H9 (cell line): ENCODE measurements around the gene CRACR2B. TPM values are rescaled to one million over a fixed set of nuclear protein-coding genes. Genes with fewer than 3 reads are reported as not detected.

Experiments
- DNase-seq: peaks from one replicate; pipeline ENCODE4 v3.0.0-alpha.2; 2017
- H2AFZ ChIP-seq: one replicate; pipeline ENCODE4 v1.6.1; 2013; ENCODE audit warnings: mild to moderate bottlenecking, low read length, control low read depth, moderate library complexity
- H2AK5ac ChIP-seq: 2 replicates; pipeline ENCODE4 v1.6.1; 2013; ENCODE audit warnings: low read length, control low read depth, mixed read lengths; ENCODE audit not compliant: insufficient read length
- H2BK120ac ChIP-seq: one replicate; pipeline ENCODE4 v1.6.1; 2013; ENCODE audit warnings: low read depth, mild to moderate bottlenecking, low read length, control low read depth, inconsistent platforms; ENCODE audit not compliant: poor library complexity, severe bottlenecking
- H2BK12ac ChIP-seq: 2 replicates; pipeline ENCODE4 v1.6.1; 2013; ENCODE audit warnings: low read length, control low read depth, mixed read lengths, low read depth; ENCODE audit not compliant: insufficient read length
- H2BK15ac ChIP-seq: 2 replicates; pipeline ENCODE4 v1.6.1; 2013; ENCODE audit warnings: low read depth, low read length, control low read depth
- H2BK20ac ChIP-seq: one replicate; pipeline ENCODE4 v1.6.1; 2013; ENCODE audit warnings: low read depth, mild to moderate bottlenecking, low read length, control low read depth, inconsistent platforms; ENCODE audit not compliant: poor library complexity, severe bottlenecking
- H2BK5ac ChIP-seq: 2 replicates; pipeline ENCODE4 v1.6.1; 2013; ENCODE audit warnings: low read length, control low read depth, mixed read lengths; ENCODE audit not compliant: insufficient read length
- H3K14ac ChIP-seq: 2 replicates; pipeline ENCODE4 v1.6.1; 2013; ENCODE audit warnings: low read length, control low read depth; ENCODE audit not compliant: insufficient read depth
- H3K18ac ChIP-seq: 2 replicates; pipeline ENCODE4 v1.6.1; 2013; ENCODE audit warnings: low read depth, mild to moderate bottlenecking, mixed read lengths, low read length, control low read depth; ENCODE audit not compliant: insufficient read length
- H3K23ac ChIP-seq: 2 replicates; pipeline ENCODE4 v1.6.1; 2013; ENCODE audit warnings: low read length, control low read depth, mixed read lengths, low read depth; ENCODE audit not compliant: insufficient read length
- H3K23me2 ChIP-seq: 2 replicates; pipeline ENCODE4 v1.6.1; 2013; ENCODE audit warnings: low read depth, mild to moderate bottlenecking, mixed read lengths, low read length, control low read depth; ENCODE audit not compliant: insufficient read length, poor library complexity, severe bottlenecking
- H3K27ac ChIP-seq: 2 replicates; pipeline ENCODE4 v1.5.1; 2013; ENCODE audit warnings: low read length, control low read depth, mixed read lengths, low read depth; ENCODE audit not compliant: insufficient read length
- H3K27me3 ChIP-seq: 2 replicates; pipeline ENCODE4 v1.6.1; 2013; ENCODE audit warnings: low read length, control low read depth, inconsistent platforms; ENCODE audit not compliant: insufficient read depth
- H3K4ac ChIP-seq: 2 replicates; pipeline ENCODE4 v1.6.1; 2013; ENCODE audit warnings: low read depth, mild to moderate bottlenecking, control low read depth, inconsistent platforms, low read length, moderate library complexity
- H3K4me1 ChIP-seq: 2 replicates; pipeline ENCODE4 v1.6.1; 2013; ENCODE audit warnings: low read length, control low read depth, inconsistent platforms; ENCODE audit not compliant: insufficient read depth
- H3K4me2 ChIP-seq: 2 replicates; pipeline ENCODE4 v1.6.1; 2013; ENCODE audit warnings: low read length, control low read depth, mixed read lengths; ENCODE audit not compliant: insufficient read length, insufficient read depth
- H3K56ac ChIP-seq: 2 replicates; pipeline ENCODE4 v1.6.1; 2013; ENCODE audit warnings: low read depth, mild to moderate bottlenecking, mixed read lengths, low read length, control low read depth; ENCODE audit not compliant: insufficient read length
- H3K79me1 ChIP-seq: 2 replicates; pipeline ENCODE4 v1.6.1; 2013; ENCODE audit warnings: low read depth, mild to moderate bottlenecking, moderate library complexity, low read length, control low read depth, inconsistent platforms; ENCODE audit not compliant: insufficient read depth, poor library complexity, severe bottlenecking
- H3K79me2 ChIP-seq: 2 replicates; pipeline ENCODE4 v1.6.1; 2013; ENCODE audit warnings: low read length, control low read depth, inconsistent platforms; ENCODE audit not compliant: insufficient read depth
- H3K9ac ChIP-seq: 2 replicates; pipeline ENCODE4 v1.6.1; 2013; ENCODE audit warnings: low read length, control low read depth, mixed read lengths; ENCODE audit not compliant: insufficient read length; ENCODE audit errors: extremely low read depth
- H3K9me3 ChIP-seq: one replicate; pipeline ENCODE4 v1.6.1; 2013; ENCODE audit warnings: low read depth, low read length, inconsistent platforms; ENCODE audit not compliant: control insufficient read depth
- H3T11ph ChIP-seq: one replicate; pipeline ENCODE4 v1.6.1; 2013; ENCODE audit warnings: mild to moderate bottlenecking, low read length, control low read depth, inconsistent platforms
- H4K20me1 ChIP-seq: one replicate; pipeline ENCODE4 v1.6.1; 2013; ENCODE audit not compliant: control insufficient read depth, insufficient read length, insufficient read depth
- H4K5ac ChIP-seq: 2 replicates; pipeline ENCODE4 v1.6.1; 2013; ENCODE audit warnings: low read depth, mild to moderate bottlenecking, mixed read lengths, low read length, control low read depth; ENCODE audit not compliant: insufficient read length
- H4K8ac ChIP-seq: replicated peaks from 2 replicates; pipeline ENCODE4 v1.6.1; 2013; ENCODE audit warnings: low read length, control low read depth, mixed read lengths, low read depth; ENCODE audit not compliant: insufficient read length
- H4K91ac ChIP-seq: 2 replicates; pipeline ENCODE4 v1.6.1; 2013; ENCODE audit warnings: low read depth, mild to moderate bottlenecking, moderate library complexity, mixed read lengths, low read length, control low read depth; ENCODE audit not compliant: insufficient read length
- H3K27ac Mint-ChIP-seq, 3 experiments: 2 replicates in 2 of 3; 3 replicates in 1 of 3; pipeline ENCODE4 v1.8.0; 2020 to 2021; ENCODE audit warnings: mixed read lengths in 3 of 3, mild to moderate bottlenecking in 1 of 3, moderate library complexity in 1 of 3
- H3K27me3 Mint-ChIP-seq: 2 replicates; pipeline ENCODE4 v1.8.0; 2021; ENCODE audit warnings: low read depth, mild to moderate bottlenecking, moderate library complexity, mixed read lengths
- H3K36me3 Mint-ChIP-seq, 3 experiments: 2 replicates in 2 of 3; 3 replicates in 1 of 3; pipeline ENCODE4 v1.8.0; 2020 to 2021; ENCODE audit warnings: low read depth in 3 of 3, mixed read lengths in 3 of 3; ENCODE audit not compliant: insufficient read depth in 1 of 3
- H3K4me1 Mint-ChIP-seq, 2 experiments: 2 replicates each; pipeline ENCODE4 v1.8.0; 2020; ENCODE audit warnings: mixed read lengths in 2 of 2
- H3K4me3 Mint-ChIP-seq, 2 experiments: 2 replicates in 1 of 2; 3 replicates in 1 of 2; pipeline ENCODE4 v1.8.0; 2020 to 2021; ENCODE audit warnings: mild to moderate bottlenecking in 2 of 2, mixed read lengths in 2 of 2, moderate library complexity in 1 of 2
- H3K9me3 Mint-ChIP-seq, 2 experiments: 2 replicates in 1 of 2; 3 replicates in 1 of 2; pipeline ENCODE4 v1.8.0; 2020; ENCODE audit warnings: mild to moderate bottlenecking in 2 of 2, mixed read lengths in 2 of 2, moderate library complexity in 1 of 2
- CTCF ChIP-seq: fragments of 200-600 bp; sonication (generic); conservative IDR thresholded peaks from 3 replicates; pipeline ENCODE4 v1.8.0; 2021; ENCODE audit warnings: antibody characterized with exemption, mild to moderate bottlenecking
- WGBS: extraction: QIAGEN DNeasy Blood & Tissue Kit; methylation state at CpG from one replicate; pipeline ENCODE4 v1.1.7; 2013; ENCODE audit warnings: missing lambda C conversion rate, low lambda C conversion rate, mixed read lengths; ENCODE audit not compliant: insufficient read length; ENCODE audit errors: extremely low coverage; 5-methylcytosine and 5-hydroxymethylcytosine counted together
- total RNA-seq: library from RNA; stranded (reverse); gene quantifications from 2 replicates; pipeline ENCODE4 v1.2.1, GENCODE V29; 2021

CRACR2B gene
- total RNA-seq, 1 experiment from 2014 or later: 29.0 TPM

- Histone ChIP-seq H3K4ac (no peak overlapping the region), H4K20me1 (no peaks in the 10 kb centered on the region), H2BK12ac (no peak overlapping the region), H3K18ac (no peak overlapping the region), H2BK120ac (no peak overlapping the region), H3K79me1 (no peaks in the 10 kb centered on the region), H3K27ac (no peak overlapping the region), H3K23me2 (peaks cover 25% of the 10 kb centered on the region), H2BK20ac (no peak overlapping the region), H2BK5ac (no peak overlapping the region), H4K91ac (no peak overlapping the region), H3K27me3 (peaks cover 9% of the 10 kb centered on the region; the same call in 1 of the 2 replicates), H4K5ac (no peak overlapping the region), H3K23ac (no peak overlapping the region), H3T11ph (no peak overlapping the region), H3K14ac (no peak overlapping the region), H3K79me2 (no peaks in the 10 kb centered on the region), H4K8ac (no peak overlapping the region), H3K56ac (no peak overlapping the region), H2BK15ac (no peak overlapping the region), H2AK5ac (no peak overlapping the region), H3K4me2 (peak overlapping the region; percentile 57), H3K9me3 (no peaks in the 10 kb centered on the region), H3K4me1 (no peaks in the 10 kb centered on the region; the same call in 1 of the 2 replicates), H2AFZ (no peak overlapping the region), H3K9ac (no peak overlapping the region)
- Mint-ChIP-seq H3K4me3 (peak overlapping the region; percentile 65 to 79), H3K36me3 (peaks cover 8 to 31% (median 22%) of the 10 kb centered on the region in 3 experiments; a peak in 6 of 7 replicates), H3K4me1 (peaks cover 23 to 37% of the 10 kb centered on the region in 2 experiments), H3K27ac (no peak overlapping the region), H3K27me3 (peaks cover 22% of the 10 kb centered on the region), H3K9me3 (no peaks in the 10 kb centered on the region)
- no peak for DNase-seq
- TF ChIP-seq CTCF: no peak
- no CpG with 5 or more reads among the region's 9 CpGs for WGBS
Measured at GRCh38 chr11:833849-834311, 6.2 kb downstream of the CRACR2B start.
